Measurements from ENCODE around the gene RNU2-63P.
"Not testable (repeated sequence)": the region's sequence is repeated elsewhere in the genome, so short reads cannot be mapped to it uniquely, and the experiment has no call there.

The RNU2-63P gene

GRCh38 chr2:88027697-88028389, 11.5 kb upstream of the RNU2-63P start:
- DNase-seq: no peak

- DNase-seq: no peak
Measured at GRCh38 chr2:88024509-88024908, 8.2 kb upstream of the RNU2-63P start.

- DNase-seq: no peak
Measured at GRCh38 chr2:88022669-88022921, 6.2 kb upstream of the RNU2-63P start.

- DNase-seq: no peak
Measured at GRCh38 chr2:88019985-88020384, 3.6 kb upstream of the RNU2-63P start.

DNA sequence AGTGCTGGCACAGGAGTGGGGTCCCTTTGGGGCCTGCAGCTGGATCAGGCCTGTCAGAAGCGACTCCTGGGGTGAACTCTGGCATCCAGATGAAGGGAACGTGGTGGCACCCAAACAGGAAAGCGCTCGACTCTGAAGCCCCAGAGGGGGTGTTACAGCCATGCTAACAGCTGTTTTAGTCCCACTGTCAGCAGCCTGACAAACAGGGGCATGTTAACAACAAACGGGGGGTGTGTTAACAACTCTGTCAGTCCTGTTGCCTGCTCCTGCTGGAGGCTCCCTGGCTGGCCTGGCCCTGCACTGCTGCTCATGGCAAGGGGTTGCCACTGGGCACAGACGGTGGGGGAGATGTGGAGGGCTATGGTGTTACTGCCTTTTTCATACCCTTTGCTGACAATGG, 2.6 kb upstream of the RNU2-63P start:
- DNase-seq: no peak

DNA sequence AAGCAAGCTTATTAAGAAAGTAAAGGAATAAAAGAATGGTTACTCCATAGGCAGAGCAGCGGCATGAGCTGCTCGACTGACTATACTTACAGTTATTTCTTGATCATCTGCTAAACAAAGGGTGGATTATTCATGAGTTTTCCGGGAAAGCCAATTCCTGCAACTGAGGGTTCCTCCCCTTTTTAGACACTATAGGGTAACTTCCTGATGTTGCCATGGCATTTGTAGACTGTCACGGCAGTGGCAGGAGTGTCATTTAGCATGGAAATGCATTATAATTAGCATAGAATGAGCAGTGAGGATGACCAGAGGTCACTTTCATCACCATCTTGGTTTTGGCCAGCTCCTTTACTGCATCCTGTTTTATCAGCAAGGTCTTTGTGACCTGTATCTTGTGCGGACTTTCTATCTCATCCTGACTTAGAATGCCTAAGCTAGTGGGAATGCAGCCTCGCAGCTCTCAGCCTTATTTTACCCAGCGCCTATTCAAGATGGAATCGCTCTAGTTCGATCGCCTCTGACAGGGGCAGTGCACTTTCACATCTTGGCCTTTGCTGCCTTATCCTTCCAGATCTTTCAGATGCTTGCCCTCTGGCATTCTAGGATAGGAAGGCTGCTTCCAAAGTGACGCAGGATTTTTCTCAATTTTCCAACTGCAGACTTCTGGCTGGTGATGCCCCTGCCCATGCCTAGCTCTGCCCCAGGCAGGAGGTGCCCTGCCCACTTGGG, 1.9 kb upstream of the RNU2-63P start:
- not testable (repeated sequence) for DNase-seq

DNA sequence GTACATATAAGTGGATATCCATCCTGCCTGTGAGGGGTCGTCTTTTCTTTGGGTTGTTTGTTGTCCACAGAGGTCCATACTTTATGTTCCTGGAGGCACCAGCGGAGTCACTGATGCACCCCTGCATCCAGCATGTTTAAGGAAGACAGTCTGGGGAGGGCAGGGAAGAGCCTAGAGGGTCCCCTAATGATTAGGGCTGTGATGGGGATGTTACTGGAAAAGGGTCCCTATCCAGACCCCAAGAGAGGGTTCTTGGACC, 1.4 kb upstream of the RNU2-63P start:
- DNase-seq: not testable (repeated sequence)

- DNase-seq: no peak
Measured at GRCh38 chr2:88016960-88017779, 823 bp upstream of the RNU2-63P start.

- DNase-seq: no peak
Measured at GRCh38 chr2:88011011-88011410, 5.3 kb downstream of the RNU2-63P start.

DNA sequence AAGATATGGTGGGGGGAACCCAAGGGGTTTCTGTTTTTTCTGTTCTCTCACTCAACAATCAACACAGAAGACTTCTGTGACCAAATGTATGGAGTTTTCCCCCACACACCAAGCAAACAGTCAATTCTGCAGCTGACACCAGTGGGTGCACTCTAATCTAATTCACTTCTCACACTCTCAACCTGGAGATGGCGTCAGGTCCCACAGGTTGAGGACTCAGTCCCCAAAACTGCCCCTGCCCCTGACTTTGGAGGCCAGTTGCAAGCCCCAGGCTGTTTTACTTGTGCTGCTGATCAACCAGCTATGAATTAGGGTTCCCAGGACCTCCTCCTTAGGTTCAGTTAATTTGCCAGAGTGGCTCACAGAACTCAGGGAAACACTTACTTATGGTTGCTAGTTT, 6.2 kb downstream of the RNU2-63P start:
- DNase-seq: no peak

DNA sequence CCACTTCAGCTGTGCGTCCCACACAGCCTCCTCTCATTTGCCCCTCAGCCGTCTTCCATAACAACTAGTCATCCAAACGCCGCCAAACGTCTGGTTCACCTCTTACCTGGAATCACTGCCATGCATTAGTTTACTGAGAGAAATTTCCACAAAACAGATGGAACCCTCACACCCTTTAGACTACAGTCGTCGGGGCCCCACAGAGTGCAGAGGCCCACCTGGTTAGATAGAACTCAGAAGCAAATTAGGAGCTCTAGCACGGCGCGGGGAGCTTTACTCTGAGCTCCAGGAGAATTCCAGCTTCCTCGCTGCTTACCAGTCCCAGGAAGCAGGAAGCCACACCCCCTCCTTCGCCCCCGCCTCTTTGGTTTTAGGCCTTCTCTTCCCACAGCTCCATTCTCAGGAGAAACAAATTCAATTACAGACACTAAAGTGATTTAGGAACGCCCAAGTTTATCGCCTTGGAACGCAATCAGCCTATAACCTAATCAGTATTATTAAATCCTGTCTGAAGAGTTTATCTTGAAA, 9.4 kb downstream of the RNU2-63P start:
- DNase-seq: no peak

DNA sequence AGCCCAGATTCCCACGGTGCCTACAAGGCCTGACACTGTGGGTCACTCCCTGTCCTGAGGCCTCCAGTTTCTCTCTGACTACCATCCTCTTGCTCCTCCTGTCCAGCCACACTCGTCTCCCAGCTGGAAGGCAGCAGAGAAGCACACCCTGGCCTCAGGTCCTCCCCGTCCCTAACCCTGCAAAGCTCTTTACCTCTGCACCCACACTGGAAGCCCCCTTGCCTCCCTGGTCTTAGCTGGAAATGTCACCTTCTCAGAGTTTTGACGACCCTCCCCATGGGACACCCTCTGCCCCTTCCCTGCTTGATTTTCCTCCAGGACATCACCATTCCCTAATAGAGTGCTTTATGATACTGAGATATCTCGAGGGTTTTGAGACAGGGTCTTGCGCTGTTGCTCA, 10.6 kb downstream of the RNU2-63P start:
- DNase-seq: no peak

- DNase-seq: no peak
Measured at GRCh38 chr2:88003074-88003755, 13.1 kb downstream of the RNU2-63P start.

DNA sequence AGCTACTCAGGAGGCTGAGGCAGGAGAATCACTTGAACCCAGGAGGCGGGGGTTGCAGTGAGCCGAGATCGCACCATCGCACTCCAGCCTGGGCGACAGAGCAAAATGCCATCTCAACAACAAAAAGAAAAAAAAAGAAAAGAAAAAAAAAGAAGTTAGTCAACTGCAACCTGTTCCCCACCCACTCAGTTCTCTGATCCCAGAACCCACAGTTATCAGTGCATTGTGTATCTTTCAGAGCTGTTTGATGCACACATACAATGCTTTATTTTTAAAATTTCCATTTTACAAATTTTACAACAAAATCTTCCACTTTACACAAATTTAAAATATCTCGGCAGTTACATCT, 14.0 kb downstream of the RNU2-63P start:
- no peak for DNase-seq

GRCh38 chr2:88000474-88000873, 15.9 kb downstream of the RNU2-63P start:
- DNase-seq: not testable (repeated sequence)

- no peak for DNase-seq
Measured at GRCh38 chr2:87996570-87996969, 19.8 kb downstream of the RNU2-63P start.

DNA sequence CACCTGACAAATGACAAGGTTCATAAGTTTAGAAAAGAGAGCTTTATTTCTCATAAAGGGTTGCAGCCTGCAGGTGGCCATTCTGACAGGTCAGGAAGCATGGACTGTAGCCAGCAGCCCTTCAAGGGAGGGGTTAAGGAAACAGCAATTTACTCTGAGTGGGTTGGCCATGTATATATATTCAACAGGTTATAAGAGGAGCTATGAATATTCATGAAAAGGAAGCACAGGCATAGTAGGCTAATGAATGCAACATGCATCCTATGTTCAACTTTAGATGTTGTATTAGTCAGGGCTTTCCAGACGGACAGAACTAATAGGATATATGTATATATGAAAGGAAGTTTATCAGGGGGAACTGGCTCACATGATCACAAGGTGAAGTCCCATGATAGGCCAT, 20.6 kb downstream of the RNU2-63P start:
- no peak for DNase-seq

DNA sequence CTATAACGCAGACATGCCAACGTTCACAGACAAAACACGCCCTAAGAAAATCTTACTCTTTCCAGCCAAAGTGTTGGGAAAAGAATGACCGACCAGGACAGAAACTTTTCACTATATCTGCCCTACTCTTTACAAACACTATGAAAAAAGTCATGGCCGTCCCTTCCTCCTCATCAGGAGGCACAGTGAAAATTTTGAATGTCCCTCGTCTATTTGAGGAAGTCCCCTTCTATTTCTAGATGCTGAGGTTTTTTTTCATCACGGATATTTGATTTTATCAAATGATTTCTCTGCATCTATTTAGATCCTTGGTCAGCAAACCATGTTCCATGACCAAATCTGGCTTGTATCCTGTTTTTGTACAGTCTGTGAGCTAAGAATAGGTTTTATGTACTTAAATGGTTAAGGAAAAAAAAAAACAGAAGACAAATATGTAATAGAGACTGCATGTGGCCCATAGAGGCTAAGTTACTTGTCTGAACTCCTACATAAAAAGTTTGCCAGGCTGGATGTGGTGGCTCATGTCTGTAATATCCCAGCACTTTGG, 22.0 kb downstream of the RNU2-63P start:
- DNase-seq: not testable (repeated sequence)

GRCh38 chr2:87992569-87992968, 23.8 kb downstream of the RNU2-63P start:
- DNase-seq: not testable (repeated sequence)

- not testable (repeated sequence) for DNase-seq
Measured at GRCh38 chr2:87987473-87987872, 28.9 kb downstream of the RNU2-63P start.

- DNase-seq: not testable (repeated sequence)
Measured at GRCh38 chr2:87985902-87986301, 30.4 kb downstream of the RNU2-63P start.

DNA sequence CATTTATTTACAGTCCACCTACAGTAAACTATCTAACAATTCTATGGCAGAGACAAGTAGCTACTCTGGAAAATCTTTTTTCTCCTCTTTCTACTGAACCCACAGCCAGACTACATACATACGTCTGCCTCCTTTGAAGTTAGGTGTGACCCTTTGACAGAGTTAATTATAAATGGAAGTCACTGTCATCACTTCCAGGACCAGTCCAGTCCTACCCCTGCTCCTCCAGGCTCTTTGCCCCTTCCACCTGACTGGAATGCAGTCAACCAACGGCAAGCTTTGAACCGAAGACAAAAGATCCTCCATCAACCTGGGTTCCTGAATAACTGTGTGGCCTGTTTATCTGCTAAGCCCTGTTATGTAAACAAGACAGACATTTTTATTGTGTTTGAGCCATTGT, 35.2 kb downstream of the RNU2-63P start:
- not testable (repeated sequence) for DNase-seq

- DNase-seq: not testable (repeated sequence)
Measured at GRCh38 chr2:87972385-87972784, 44.0 kb downstream of the RNU2-63P start.
